MM.1S (cell line): Measurements from ENCODE around the gene FLAD1.

Source experiments
- CTCF ChIP-seq: fragments of 300-600 bp; sonication (generic); IDR thresholded peaks from 2 replicates; pipeline ENCODE4 v1.5.1; 2016; ENCODE audit warnings: antibody characterized with exemption, low read length, mixed read lengths
- EZH2 ChIP-seq: fragments of 300-600 bp; sonication (generic); optimal IDR thresholded peaks from 2 replicates; pipeline ENCODE3; 2017; ENCODE audit warnings: low read depth, mild to moderate bottlenecking, antibody characterized with exemption, low read length, mixed read lengths

GRCh38 chr1:155040358-155041093, 57.4 kb downstream of the FLAD1 start:
- TF ChIP-seq CTCF = no peak
- TF ChIP-seq EZH2 = no peak
